Measurements from ENCODE around the gene FHL3.
"Not testable (repeated sequence)": the region's sequence is repeated elsewhere in the genome, so short reads cannot be mapped to it uniquely, and the experiment has no call there.

Gene FHL3

GRCh38 chr1:37983546-37983945 lies 21.8 kb downstream of the FHL3 start:
- DNase-seq: no peak

DNA sequence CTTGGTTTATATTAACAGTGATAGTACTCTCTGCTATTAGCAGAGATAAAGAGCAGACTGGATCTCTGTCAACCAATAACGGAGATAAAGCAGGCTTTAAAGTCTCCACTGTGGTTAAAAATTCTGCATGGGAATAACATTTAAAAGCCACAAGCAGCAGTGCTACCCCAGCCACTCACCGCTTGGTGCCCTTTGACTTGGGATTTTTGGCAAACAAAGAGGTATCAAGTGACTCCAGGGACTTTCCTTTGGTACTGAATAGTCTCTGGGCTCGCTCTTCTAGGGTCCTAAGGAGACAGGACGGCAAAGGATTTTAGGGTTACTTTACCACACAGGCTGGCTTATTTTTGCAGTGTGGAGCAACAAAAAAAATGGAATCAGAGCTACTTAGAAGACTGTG lies 26.8 kb downstream of the FHL3 start:
- DNase-seq: no peak

DNA sequence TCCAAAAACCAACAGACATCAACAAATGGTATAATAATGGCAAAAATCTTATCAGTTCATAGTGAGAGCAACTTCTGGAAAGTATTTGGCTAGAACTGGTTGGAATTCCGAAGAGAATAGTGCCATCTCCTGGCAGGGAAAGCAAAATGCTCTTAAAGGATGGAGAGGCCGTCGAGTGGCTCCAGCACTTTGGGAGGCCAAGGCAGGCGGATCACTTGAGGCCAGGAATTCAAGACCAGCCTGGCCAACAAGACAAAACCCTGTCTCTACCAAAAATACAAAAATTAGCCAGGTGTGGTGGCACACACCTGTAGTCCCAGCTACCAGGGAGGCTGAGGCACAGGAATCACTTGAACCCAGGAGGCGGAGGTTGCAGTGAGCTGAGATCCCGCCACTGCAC lies 30.2 kb downstream of the FHL3 start:
- peak; percentile 25 to 26 for DNase-seq

DNA sequence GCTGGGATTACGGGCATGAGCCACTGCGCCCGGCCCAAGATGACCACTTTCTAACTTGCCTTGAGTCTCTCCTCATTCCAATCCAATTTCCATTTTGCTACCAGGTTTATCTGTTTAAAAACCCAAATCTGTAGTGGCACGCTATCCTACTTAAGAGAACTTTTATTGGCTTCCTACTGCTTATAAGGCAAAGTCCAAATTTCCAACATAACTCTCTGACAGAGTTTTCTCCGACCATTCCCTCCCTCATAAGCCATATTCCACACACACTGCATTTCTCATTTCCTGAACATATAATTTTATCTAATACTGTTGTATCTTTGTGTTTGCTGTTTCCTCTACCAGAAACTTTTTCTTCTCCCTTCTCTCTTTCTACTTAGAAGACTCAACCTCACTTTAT lies 30.7 kb downstream of the FHL3 start:
- no peak for DNase-seq

GRCh38 chr1:37973684-37974083 lies 31.6 kb downstream of the FHL3 start:
- DNase-seq: not testable (repeated sequence)

- no peak for DNase-seq
These were observed 40.0 kb downstream of the FHL3 start for GRCh38 chr1:37965301-37965700.

- not testable (repeated sequence) for DNase-seq
These were observed 41.2 kb downstream of the FHL3 start for GRCh38 chr1:37964106-37964505.

DNA sequence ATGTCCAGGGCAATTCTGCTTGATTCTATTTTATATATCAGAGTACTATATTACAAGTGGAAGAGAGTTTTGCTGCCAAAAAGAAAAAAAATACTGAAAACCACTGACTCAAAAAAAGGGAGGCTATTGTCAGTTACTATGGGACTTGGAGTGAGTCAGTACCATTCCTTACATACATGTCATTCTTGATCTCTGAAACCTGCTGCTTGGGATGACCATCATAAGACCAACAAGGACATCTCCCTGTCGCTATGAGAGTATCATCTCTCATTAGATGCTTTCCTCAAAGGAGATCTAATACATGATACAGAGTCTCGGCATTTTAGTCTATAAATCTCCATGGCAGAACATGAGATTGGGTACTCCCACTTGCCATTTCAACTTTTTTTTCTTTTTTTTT lies 46.6 kb downstream of the FHL3 start:
- DNase-seq: peak; percentile 33 to 62

DNA sequence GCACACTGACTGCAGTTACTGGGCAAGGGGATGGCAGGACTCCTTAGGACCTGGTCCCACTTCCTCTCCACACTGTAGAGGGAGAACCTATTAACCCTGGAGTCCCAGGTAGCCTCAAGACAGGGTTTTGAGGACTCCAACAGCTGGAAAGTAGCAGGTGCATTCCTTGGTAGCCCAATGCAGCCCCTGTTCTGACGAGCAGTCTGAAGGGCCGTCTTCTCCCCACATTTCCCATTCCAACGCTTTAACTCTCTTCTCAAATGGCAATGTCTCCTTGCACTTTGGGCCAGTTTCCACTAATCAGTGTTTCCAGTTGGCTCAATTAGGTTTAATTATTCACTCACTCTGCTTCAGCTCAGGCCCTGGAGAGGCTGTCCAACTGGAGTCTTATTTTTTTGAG lies 49.6 kb downstream of the FHL3 start:
- DNase-seq: no peak

- DNase-seq: no peak
These were observed 50.9 kb downstream of the FHL3 start for GRCh38 chr1:37954316-37954971.

GRCh38 chr1:37952738-37953137 lies 52.6 kb downstream of the FHL3 start:
- DNase-seq: no peak

DNA sequence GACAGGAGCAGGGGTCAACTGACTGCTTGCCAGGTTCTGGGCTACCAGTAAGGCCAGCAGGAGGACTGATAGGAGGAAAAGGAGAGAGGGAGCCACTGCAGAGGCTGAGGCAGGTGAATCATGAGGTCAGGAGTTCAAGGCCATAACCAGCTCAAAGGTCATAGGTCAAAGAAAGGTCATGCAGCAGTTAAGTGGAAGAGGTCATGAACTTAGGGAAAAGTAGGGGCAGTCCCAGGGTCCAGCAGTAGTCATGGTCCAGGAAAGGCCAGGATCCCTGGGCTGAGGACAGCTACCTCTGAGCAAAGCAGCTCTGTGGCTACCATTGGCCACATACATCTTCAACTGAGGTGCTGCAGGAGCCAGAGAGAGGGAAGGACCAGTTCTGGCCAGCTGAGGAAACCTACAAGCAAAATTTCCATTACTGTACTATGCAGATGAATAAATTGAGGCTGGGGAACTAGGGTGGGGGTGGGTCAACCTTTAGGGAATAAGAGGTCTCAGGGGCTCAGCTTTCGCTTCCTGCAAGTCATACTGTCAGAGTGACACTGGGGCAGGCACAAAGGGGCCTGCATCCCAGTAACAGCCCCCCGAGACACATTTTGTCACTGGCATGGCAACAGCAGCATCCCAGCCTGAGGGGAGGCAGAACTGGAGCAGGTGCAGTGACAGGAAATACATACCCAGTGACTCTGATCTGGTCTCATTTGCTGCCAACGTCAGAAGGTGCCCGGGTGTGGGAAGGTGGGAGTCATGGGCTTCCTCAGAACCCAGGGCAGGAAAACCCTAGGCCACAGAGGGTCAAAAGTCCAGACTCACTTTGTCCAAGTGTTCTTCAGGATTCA lies 53.3 kb downstream of the FHL3 start:
- no peak for DNase-seq

- DNase-seq: no peak
These were observed 54.1 kb downstream of the FHL3 start for GRCh38 chr1:37951041-37951782.

GRCh38 chr1:37949524-37950152 lies 55.7 kb downstream of the FHL3 start:
- DNase-seq: no peak

DNA sequence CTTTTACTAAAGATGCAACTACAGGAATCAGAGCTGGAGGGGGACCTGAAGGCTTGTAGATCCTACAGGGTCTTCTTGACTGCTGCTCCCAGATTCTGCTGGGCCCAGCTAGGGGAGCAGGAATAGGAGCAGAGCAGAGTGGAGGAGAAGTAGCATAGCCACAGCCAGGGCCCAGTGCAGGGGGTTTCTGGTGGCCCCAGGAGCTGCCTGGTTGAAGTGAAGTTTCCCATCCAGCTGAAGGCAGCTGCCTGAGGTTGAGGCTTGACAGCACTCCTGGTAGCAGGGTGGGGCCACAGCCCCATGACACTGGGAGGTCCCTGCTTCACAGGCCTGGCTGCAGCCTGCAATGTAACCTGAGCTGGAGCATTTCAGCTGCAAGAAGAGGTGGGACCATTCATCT lies 56.5 kb downstream of the FHL3 start:
- no peak for DNase-seq

DNA sequence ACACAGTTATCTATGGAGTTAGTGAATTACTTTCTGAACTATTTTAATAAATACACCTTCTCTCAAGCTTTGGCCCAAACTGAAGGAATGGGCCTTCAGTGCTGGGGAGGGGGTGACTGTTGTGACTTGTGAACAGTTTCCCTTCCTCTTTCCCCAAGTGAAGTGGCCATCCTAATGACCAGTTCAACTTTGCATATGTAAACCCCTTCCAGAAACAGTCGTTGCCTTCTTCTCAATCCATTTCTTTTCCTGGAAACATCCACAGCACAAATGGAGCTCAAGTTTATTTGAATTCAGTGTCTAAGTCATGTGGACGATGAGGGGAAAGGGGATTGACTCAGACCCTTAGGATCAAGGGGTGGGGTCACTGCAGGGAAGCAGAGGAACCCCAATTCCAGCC lies 57.1 kb downstream of the FHL3 start:
- DNase-seq: no peak

DNA sequence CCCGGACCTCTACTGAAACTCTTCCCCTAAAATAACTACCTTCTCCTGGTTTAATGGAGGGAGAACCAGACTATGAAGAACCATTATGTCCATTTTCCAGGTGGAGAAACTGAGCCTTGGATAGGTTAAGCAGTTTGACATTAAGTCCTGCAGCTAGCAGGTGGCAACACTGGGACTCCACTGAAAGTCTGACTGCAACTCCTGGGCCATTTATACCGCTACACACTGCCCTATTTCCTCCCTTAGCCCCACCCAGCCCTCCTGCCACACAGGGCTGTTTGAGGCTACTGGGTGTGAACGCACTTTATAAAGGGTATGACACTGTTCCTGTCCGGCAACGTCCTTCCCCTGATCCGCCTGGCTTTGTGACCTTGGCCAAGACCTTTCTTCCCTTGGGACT lies 58.0 kb downstream of the FHL3 start:
- DNase-seq: no peak

Measured in SW 1271 (cell line).